Measurements from ENCODE around the gene MAPKAP1. TPM values are rescaled to one million over a fixed set of nuclear protein-coding genes. Genes with fewer than 3 reads are reported as not detected.

MAPKAP1 gene
- total and polyA plus RNA-seq, 9 of the 15 experiments (the other 6 are each of a cell fraction or from before 2014, with no cell fraction given) = 2.6 to 82.1 (median 61.1) TPM

DNA sequence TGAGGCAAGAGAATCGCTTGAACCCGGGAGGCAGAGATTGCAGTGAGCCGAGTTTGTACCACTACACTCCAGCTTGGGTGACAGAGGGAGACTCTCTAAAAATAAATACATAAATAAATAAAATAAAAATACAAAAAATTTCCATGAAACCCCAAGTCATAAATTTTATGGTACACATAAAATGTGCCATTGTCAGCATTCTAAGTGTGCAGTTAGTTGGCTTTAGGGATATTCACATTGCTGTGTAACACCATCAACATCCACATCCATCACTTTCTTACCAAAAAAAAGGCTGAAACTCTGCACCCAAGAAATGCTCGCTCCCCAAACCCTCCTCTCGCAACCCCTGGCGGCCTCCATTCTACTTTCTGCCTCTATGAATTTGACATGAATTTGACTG is 310.2 kb downstream of the MAPKAP1 start (continued):
- TF ChIP-seq, protein P1, sequence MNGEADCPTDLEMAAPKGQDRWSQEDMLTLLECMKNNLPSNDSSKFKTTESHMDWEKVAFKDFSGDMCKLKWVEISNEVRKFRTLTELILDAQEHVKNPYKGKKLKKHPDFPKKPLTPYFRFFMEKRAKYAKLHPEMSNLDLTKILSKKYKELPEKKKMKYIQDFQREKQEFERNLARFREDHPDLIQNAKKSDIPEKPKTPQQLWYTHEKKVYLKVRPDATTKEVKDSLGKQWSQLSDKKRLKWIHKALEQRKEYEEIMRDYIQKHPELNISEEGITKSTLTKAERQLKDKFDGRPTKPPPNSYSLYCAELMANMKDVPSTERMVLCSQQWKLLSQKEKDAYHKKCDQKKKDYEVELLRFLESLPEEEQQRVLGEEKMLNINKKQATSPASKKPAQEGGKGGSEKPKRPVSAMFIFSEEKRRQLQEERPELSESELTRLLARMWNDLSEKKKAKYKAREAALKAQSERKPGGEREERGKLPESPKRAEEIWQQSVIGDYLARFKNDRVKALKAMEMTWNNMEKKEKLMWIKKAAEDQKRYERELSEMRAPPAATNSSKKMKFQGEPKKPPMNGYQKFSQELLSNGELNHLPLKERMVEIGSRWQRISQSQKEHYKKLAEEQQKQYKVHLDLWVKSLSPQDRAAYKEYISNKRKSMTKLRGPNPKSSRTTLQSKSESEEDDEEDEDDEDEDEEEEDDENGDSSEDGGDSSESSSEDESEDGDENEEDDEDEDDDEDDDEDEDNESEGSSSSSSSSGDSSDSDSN (IDR thresholded peaks at IDR 0.05; ENCODE audit: borderline replicate concordance in 1 of 2, low read depth in 2 of 2, low read length in 2 of 2) = no peak
- peak; percentile 34; the same call in 1 of the 2 replicates for TF ChIP-seq MAFF (IDR thresholded peaks at IDR 0.05; ENCODE audit: low read length)
- TF ChIP-seq MECOM (CRISPR knock-in tag; IDR thresholded peaks at IDR 0.05) = no peak

DNA sequence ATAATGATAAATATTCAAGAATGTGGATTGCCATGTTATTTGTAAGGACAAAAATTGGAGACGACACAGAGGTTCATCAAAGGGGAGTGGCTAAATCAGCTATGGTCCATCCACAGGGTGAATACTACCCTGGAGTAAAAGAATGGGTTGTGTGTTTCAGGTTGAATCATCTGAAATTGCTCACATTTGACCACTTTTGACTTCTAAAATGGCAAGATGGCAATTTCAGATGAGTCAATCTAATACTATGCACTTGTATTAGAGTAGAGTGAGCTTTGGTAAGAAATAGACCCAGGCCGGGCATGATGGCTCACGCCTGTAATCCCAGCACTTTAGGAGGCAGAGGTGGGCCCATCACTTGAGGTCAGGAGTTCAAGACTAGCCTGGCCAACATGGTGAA is 313.6 kb downstream of the MAPKAP1 start:
- intact Hi-C loops (cut with micrococcal nuclease) = no loop called here
- TF ChIP-seq, protein P2, sequence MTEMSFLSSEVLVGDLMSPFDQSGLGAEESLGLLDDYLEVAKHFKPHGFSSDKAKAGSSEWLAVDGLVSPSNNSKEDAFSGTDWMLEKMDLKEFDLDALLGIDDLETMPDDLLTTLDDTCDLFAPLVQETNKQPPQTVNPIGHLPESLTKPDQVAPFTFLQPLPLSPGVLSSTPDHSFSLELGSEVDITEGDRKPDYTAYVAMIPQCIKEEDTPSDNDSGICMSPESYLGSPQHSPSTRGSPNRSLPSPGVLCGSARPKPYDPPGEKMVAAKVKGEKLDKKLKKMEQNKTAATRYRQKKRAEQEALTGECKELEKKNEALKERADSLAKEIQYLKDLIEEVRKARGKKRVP (CRISPR knock-in tag; IDR thresholded peaks at IDR 0.05) = no peak
- TF ChIP-seq, protein P3, sequence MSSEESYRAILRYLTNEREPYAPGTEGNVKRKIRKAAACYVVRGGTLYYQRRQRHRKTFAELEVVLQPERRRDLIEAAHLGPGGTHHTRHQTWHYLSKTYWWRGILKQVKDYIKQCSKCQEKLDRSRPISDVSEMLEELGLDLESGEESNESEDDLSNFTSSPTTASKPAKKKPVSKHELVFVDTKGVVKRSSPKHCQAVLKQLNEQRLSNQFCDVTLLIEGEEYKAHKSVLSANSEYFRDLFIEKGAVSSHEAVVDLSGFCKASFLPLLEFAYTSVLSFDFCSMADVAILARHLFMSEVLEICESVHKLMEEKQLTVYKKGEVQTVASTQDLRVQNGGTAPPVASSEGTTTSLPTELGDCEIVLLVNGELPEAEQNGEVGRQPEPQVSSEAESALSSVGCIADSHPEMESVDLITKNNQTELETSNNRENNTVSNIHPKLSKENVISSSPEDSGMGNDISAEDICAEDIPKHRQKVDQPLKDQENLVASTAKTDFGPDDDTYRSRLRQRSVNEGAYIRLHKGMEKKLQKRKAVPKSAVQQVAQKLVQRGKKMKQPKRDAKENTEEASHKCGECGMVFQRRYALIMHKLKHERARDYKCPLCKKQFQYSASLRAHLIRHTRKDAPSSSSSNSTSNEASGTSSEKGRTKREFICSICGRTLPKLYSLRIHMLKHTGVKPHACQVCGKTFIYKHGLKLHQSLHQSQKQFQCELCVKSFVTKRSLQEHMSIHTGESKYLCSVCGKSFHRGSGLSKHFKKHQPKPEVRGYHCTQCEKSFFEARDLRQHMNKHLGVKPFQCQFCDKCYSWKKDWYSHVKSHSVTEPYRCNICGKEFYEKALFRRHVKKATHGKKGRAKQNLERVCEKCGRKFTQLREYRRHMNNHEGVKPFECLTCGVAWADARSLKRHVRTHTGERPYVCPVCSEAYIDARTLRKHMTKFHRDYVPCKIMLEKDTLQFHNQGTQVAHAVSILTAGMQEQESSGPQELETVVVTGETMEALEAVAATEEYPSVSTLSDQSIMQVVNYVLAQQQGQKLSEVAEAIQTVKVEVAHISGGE (CRISPR knock-in tag; IDR thresholded peaks at IDR 0.05) = no peak
- no peak for TF ChIP-seq KDM5B (IDR thresholded peaks at IDR 0.05; ENCODE audit: insufficient replicate concordance, low read depth, low read length)
- TF ChIP-seq HMGN3 (IDR thresholded peaks at IDR 0.05; ENCODE audit: borderline replicate concordance, extremely low read depth, insufficient read length, low read depth, low read length) = no peak
- TF ChIP-seq PCBP2 (IDR thresholded peaks at IDR 0.05; ENCODE audit: low read depth, low read length, poor library complexity, severe bottlenecking) = no peak
- no peak for TF ChIP-seq CEBPB (tag; IDR thresholded peaks at IDR 0.05)

More for the DNA sequence above, 313.6 kb downstream of the MAPKAP1 start:
- H3K27ac ChIP-seq (ENCODE audit: extremely low read depth, low read depth, low read length) = no peak overlapping the region
- no peak overlapping the region for H2AFZ ChIP-seq (ENCODE audit: low read depth, low read length)
- peaks cover 0 to 11% of the 10 kb centered on the region in 2 experiments; a peak in 2 of 5 replicates for H3K4me1 ChIP-seq (replicated peaks in 1 of 2; ENCODE audit: control insufficient read depth in 2 of 2, insufficient read depth in 2 of 2, low read length in 2 of 2)
- ChIA-PET POLR2A (no interaction called here), CTCF (ENCODE audit: low intra/inter-chr PET ratio) (no interaction called here)
- H4K20me1 ChIP-seq (replicated peaks; ENCODE audit: control insufficient read depth, insufficient read depth, low read length) = no peaks in the 10 kb centered on the region
- 7% methylated on average over 3 of the region's 3 CpGs for WGBS (ENCODE audit: insufficient coverage, low coverage, missing lambda C conversion rate)
- no peaks in the 10 kb centered on the region for H3K9me1 ChIP-seq (ENCODE audit: control insufficient read depth, insufficient read depth, low read length)
- no peak overlapping the region for H3K9ac ChIP-seq (ENCODE audit: insufficient read depth in 1 of 2, low read depth in 2 of 2, low read length in 2 of 2)
- no peak for FAIRE-seq
- no peak for ATAC-seq
- H3K9me3 ChIP-seq (replicated peaks; ENCODE audit: control insufficient read depth, insufficient read depth, low read depth, low read length) = no peaks in the 10 kb centered on the region; the same call in none of the 2 replicates
- H3K27me3 ChIP-seq (ENCODE audit: control insufficient read depth in 2 of 2, insufficient read depth in 2 of 2, low read length in 2 of 2) = no peaks in the 10 kb centered on the region
- no peaks in the 10 kb centered on the region for H3K79me2 ChIP-seq (ENCODE audit: control insufficient read depth, insufficient read depth, low read length)
- no TSS peak for BruUV-seq (replicated peaks)
- in situ Hi-C loops (cut with MboI) = no loop called here
- H3K36me3 ChIP-seq (ENCODE audit: control insufficient read depth, insufficient read depth, low read length) = no peaks in the 10 kb centered on the region
- no peak overlapping the region for H3K4me3 ChIP-seq
- H3K4me2 ChIP-seq (ENCODE audit: insufficient read depth, low read length) = no peak overlapping the region
- DNase-seq (ENCODE audit: extremely low read depth in 1 of 4, low spot score in 3 of 4) = no peak

Data from K562 (cell line).